Right lung (tissue), 5 donors: Measurements from ENCODE around the gene POF1B. TPM values are rescaled to one million over a fixed set of nuclear protein-coding genes. Genes with fewer than 3 reads are reported as not detected.

ENCODE experiments used
- DNase-seq, 2 donors: peaks; one replicate each; pipeline ENCODE4 v3.0.0-alpha.2; 2013
- polyA plus RNA-seq, 5 donors: library from polyadenylated mRNA; unstranded; fragments of 120-200 nt; gene quantifications; one replicate each; pipeline versions ENCODE4 v1.2.1 to v1.2.3, GENCODE V29; 2013; ENCODE audit warnings: inconsistent platforms in 1 of 5, low replicate concordance in 1 of 5; ENCODE audit not compliant: insufficient read length in 5 of 5, insufficient read depth in 1 of 5

The POF1B gene
- polyA plus RNA-seq, 5 donors = 0.25 to 0.42 (median 0.29) TPM

GRCh38 chrX:85243155-85243554 is 136.3 kb downstream of the POF1B start:
- DNase-seq = no peak

Other genes with a start within 250 kb of the POF1B start
- gene SATL1, start 135.9 kb downstream of the POF1B start, polyA plus RNA-seq = under 1 TPM; 0.28 to 0.69 (median 0.60) TPM
- gene ZNF711, start 135.7 kb downstream of the POF1B start, polyA plus RNA-seq = 100 to 1,000 TPM in 1 of 5 donors, 10 to 100 TPM in 4; 50.2 to 112 (median 90.0) TPM